Calu3 (cell line): ENCODE measurements around the gene AIP. TPM values are rescaled to one million over a fixed set of nuclear protein-coding genes. Genes with fewer than 3 reads are reported as not detected.

Source experiments
- BruUV-seq: library from RNA; stranded (reverse); fragments of 400-500 nt; replicated peaks from 2 replicates; lab custom pipeline; 2021; lab: Mats Ljungman, UMichigan
- CTCF ChIA-PET: fragments of 300-600 bp; sonication (Branson Sonifier 250); formaldehyde crosslinking; loops from one replicate; lab custom pipeline; 2022; ENCODE audit warnings: antibody characterized with exemption; lab: Charles Lee
- DNase-seq: peaks from one replicate; pipeline ENCODE4 v3.0.0; 2022
- H3K27ac Mint-ChIP-seq: one replicate; pipeline ENCODE4 v1.8.0; 2022; ENCODE audit warnings: mixed read lengths; ENCODE audit not compliant: unreplicated experiment
- H3K27me3 Mint-ChIP-seq: one replicate; pipeline ENCODE4 v1.8.0; 2022; ENCODE audit warnings: mixed read lengths; ENCODE audit not compliant: unreplicated experiment
- H3K36me3 Mint-ChIP-seq: one replicate; pipeline ENCODE4 v1.8.0; 2022; ENCODE audit warnings: mild to moderate bottlenecking, moderate library complexity, mixed read lengths; ENCODE audit not compliant: insufficient read depth, unreplicated experiment
- H3K4me1 Mint-ChIP-seq: one replicate; pipeline ENCODE4 v1.8.0; 2022; ENCODE audit warnings: mild to moderate bottlenecking, low read depth, mixed read lengths; ENCODE audit not compliant: unreplicated experiment
- H3K4me3 Mint-ChIP-seq: one replicate; pipeline ENCODE4 v1.8.0; 2022; ENCODE audit warnings: mild to moderate bottlenecking, low read depth, moderate library complexity, mixed read lengths; ENCODE audit not compliant: unreplicated experiment
- H3K9me3 Mint-ChIP-seq: one replicate; pipeline ENCODE4 v1.8.0; 2022; ENCODE audit warnings: low read depth, mixed read lengths; ENCODE audit not compliant: unreplicated experiment
- intact Hi-C: fragments of 100-400 bp; cut with micrococcal nuclease; formaldehyde crosslinking; loops from one replicate; pipeline ENCODE4 v1.10.0; 2022; ENCODE audit not compliant: unreplicated experiment
- total RNA-seq: library from RNA; stranded (reverse); gene quantifications from 2 replicates; pipeline ENCODE4 v1.2.3, GENCODE V29; 2022
- TF ChIP-seq, protein P1 (sequence below): fragments of 200-600 bp; IDR thresholded peaks from one replicate; pipeline ENCODE4 v1.8.0; 2022; ENCODE audit warnings: antibody characterized with exemption; ENCODE audit not compliant: unreplicated experiment

The AIP gene
- total RNA-seq, 1 experiment from 2014 or later: 44.0 TPM

DNA sequence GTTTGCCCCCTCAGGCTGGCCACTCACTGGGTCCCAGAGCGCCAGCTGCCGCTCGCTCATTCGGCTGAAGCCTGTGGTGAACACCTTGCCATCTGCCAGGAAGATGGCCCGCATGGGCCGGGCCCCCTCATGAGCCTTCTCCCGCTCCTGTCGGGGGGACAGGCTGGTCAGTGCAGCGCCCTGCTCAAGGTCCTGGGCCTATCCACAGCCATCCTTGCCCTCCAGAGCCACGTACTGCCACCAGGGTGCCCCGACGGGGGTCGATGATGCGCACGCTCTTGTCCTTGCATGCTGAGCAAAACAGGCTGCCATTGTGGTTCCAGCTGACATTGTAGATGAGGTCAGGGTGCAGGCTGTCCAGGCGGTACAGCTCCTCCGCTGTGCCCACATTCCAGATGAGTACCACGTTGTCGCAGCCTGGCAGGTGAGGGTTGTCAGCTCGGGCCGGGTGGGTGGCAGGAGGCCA lies 41.7 kb upstream of the AIP start:
- CTCF ChIA-PET: no interaction called here
- Mint-ChIP-seq H3K4me3 (no peak overlapping the region), H3K27ac (no peak overlapping the region)

DNA sequence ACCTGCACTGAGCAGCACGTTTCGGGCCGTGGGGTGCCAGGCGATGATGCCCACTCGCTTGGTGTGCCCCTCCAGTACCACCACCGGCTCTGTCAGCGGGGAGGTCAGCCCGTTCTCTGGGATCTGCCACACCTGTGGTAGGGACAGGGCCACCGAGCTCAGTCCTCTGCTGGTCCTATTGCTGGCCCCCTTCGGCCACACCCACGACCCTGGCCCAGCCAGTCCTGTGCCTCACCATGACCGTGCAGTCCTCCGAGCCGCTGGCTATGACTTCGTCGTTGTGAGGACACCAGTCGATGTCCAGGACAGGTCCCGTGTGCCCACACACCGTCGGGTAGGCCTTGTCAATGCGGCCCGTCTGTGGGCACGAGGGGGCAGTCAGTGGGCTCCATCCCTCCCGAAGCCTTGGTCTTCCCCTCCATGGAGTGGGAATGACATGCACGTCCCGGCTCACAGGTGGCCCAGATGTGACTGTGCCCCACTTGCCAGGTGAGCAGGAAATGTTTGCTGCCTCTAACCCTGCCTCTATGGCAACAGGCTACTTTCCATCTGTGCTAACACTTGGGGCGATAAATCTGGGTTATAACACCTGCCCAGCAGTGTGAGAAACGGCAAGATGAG lies 41.0 kb upstream of the AIP start:
- Mint-ChIP-seq H3K27me3 (no peaks in the 10 kb centered on the region), H3K4me3 (peak overlapping the region; percentile 84), H3K36me3 (peaks cover 64% of the 10 kb centered on the region), H3K4me1 (peaks cover 24% of the 10 kb centered on the region), H3K9me3 (no peaks in the 10 kb centered on the region), H3K27ac (no peak overlapping the region)
- intact Hi-C loops: no loop called here
- no peak for DNase-seq
- CTCF ChIA-PET: no interaction called here
- TF ChIP-seq, protein P1, sequence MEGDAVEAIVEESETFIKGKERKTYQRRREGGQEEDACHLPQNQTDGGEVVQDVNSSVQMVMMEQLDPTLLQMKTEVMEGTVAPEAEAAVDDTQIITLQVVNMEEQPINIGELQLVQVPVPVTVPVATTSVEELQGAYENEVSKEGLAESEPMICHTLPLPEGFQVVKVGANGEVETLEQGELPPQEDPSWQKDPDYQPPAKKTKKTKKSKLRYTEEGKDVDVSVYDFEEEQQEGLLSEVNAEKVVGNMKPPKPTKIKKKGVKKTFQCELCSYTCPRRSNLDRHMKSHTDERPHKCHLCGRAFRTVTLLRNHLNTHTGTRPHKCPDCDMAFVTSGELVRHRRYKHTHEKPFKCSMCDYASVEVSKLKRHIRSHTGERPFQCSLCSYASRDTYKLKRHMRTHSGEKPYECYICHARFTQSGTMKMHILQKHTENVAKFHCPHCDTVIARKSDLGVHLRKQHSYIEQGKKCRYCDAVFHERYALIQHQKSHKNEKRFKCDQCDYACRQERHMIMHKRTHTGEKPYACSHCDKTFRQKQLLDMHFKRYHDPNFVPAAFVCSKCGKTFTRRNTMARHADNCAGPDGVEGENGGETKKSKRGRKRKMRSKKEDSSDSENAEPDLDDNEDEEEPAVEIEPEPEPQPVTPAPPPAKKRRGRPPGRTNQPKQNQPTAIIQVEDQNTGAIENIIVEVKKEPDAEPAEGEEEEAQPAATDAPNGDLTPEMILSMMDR: no peak
- TSS peak; percentile 47 for BruUV-seq

More for the DNA sequence above, 41.7 kb upstream of the AIP start:
- intact Hi-C loops: no loop called here
- no peaks in the 10 kb centered on the region for H3K9me3 Mint-ChIP-seq
- no peak for DNase-seq
- no peaks in the 10 kb centered on the region for H3K27me3 Mint-ChIP-seq
- H3K36me3 Mint-ChIP-seq: peaks cover 71% of the 10 kb centered on the region
- H3K4me1 Mint-ChIP-seq: peaks cover 24% of the 10 kb centered on the region
- no TSS peak for BruUV-seq
- TF ChIP-seq, protein P1: no peak

DNA sequence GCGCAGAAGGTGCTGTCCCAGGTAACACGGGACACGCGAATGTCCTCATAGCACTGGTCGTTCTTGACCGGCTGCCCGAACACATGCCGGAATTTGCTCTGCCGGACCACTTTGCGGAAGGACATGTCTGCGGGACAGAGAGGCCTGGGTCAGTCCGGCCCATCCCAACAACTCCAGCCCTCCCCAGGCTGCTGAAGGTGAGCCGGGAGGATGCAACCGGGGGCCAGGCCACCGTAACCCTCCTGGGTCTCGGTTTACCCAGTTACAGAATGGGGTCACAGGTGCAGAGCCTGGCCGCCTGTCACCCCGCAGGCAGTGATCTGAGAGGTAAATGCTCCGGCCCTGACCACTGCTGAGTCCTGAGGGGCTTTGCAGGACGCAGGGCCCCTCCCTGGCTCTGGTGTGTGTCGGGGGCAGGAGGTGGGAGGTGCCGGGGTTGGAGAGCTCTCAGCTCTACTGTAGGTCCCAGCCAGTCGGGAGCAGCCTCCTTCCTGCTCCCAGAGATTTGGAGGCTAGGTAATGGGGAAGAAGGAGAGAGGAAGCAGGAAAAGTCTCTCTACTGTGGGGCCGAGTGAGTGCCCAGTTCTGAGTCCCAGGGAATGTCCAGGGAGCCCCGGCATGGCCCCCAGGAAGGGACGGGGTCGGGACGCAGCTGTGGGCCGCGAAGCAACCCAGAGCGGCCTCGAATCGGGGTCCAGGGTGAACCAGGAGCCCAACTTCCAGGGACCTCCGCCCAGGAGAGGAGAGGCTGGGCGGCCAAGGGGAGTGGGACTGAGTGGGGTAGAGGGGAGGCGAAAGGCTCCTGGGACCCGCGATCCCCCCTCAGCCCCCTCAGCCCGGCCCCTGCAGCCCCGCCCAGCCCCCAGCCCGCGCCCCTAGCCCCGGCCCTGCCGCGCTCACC lies 40.1 kb upstream of the AIP start:
- H3K4me3 Mint-ChIP-seq: peak overlapping the region; percentile 84
- intact Hi-C loops: no loop called here
- TF ChIP-seq, protein P1: no peak
- DNase-seq: no peak
- no TSS peak for BruUV-seq
- CTCF ChIA-PET: interaction anchor here (0.6 kb wide), 1 partner anchor 50 kb away, joined by 5 read pairs; no protein-coding TSS in a partner anchor
- H3K27me3 Mint-ChIP-seq: no peaks in the 10 kb centered on the region
- no peak overlapping the region for H3K27ac Mint-ChIP-seq
- peaks cover 24% of the 10 kb centered on the region for H3K4me1 Mint-ChIP-seq
- H3K36me3 Mint-ChIP-seq: peaks cover 60% of the 10 kb centered on the region
- no peaks in the 10 kb centered on the region for H3K9me3 Mint-ChIP-seq

DNA sequence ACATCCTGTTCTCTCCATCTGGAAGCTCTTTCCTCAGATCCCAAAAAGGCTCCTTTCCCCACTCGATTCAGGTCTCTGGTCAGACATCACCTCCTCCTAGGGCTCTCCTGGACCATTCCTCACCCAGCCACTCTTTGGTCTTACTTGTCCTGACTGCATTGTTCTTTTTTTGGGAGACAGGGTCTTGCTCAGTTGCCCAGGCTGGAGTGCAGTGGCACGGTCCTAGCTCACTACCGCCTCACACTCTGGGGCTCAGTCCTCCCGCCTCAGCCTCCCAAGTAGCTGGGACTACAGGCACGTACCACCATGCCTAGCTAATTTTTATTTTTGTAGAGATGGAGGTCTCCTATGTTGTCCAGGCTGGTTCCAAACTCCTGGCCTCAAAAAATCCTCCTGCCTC lies 37.3 kb upstream of the AIP start:
- intact Hi-C loops: no loop called here
- no TSS peak for BruUV-seq
- CTCF ChIA-PET: no interaction called here
- TF ChIP-seq, protein P1: no peak
- H3K4me1 Mint-ChIP-seq: peaks cover 11% of the 10 kb centered on the region
- no peak for DNase-seq
- H3K9me3 Mint-ChIP-seq: no peaks in the 10 kb centered on the region
- H3K27me3 Mint-ChIP-seq: no peaks in the 10 kb centered on the region
- H3K27ac Mint-ChIP-seq: peak overlapping the region; percentile 40
- peaks cover 35% of the 10 kb centered on the region for H3K36me3 Mint-ChIP-seq
- peak overlapping the region; percentile 84 for H3K4me3 Mint-ChIP-seq
